GM10847 (cell line): Measurements from ENCODE around the gene E4F1.

Experiments
- POLR2A ChIP-seq: IDR thresholded peaks from 2 replicates; pipeline ENCODE4 v1.6.1; 2011; ENCODE audit not compliant: insufficient read length; ENCODE audit errors: extremely low read depth

The E4F1 gene, protein sequence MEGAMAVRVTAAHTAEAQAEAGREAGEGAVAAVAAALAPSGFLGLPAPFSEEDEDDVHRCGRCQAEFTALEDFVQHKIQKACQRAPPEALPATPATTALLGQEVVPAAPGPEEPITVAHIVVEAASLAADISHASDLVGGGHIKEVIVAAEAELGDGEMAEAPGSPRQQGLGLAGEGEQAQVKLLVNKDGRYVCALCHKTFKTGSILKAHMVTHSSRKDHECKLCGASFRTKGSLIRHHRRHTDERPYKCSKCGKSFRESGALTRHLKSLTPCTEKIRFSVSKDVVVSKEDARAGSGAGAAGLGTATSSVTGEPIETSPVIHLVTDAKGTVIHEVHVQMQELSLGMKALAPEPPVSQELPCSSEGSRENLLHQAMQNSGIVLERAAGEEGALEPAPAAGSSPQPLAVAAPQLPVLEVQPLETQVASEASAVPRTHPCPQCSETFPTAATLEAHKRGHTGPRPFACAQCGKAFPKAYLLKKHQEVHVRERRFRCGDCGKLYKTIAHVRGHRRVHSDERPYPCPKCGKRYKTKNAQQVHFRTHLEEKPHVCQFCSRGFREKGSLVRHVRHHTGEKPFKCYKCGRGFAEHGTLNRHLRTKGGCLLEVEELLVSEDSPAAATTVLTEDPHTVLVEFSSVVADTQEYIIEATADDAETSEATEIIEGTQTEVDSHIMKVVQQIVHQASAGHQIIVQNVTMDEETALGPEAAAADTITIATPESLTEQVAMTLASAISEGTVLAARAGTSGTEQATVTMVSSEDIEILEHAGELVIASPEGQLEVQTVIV

DNA sequence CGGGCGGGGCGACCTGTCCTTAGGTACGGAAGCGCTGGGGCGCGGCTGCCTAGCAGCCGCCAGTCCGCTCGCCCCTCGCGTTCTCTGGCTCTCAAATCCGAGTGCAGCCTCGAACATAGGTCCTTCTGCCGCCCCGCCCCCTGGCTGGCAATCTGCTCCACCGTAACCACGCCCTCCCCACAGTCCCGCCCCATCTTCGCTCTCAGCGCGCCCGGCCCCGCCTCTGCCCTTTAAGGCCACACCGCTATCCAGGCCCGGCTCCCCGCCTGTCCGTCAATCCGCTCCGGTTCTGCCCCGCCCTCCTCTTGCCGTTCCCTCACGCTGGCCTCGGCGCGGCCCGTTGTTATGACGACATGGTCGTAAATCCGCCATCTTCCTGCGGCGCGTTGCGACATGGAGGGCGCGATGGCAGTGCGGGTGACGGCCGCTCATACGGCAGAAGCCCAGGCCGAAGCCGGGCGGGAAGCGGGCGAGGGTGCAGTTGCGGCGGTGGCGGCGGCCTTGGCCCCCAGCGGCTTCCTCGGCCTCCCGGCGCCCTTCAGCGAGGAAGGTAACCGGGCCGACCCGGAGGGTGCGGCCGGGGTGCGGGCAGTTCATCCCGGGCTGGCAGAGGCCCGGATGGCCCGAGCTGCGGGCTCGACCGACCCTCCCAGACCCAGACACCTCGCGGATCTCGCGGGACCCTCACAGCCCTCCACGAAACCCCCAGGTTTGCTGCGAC is at the start of gene E4F1:
Gene E4F1 (plus strand): TSS at position 371 of the 721 bp plus-strand sequence. CDS start 23 bp downstream, at position 394.
- TF ChIP-seq POLR2A = peak; percentile 97

DNA sequence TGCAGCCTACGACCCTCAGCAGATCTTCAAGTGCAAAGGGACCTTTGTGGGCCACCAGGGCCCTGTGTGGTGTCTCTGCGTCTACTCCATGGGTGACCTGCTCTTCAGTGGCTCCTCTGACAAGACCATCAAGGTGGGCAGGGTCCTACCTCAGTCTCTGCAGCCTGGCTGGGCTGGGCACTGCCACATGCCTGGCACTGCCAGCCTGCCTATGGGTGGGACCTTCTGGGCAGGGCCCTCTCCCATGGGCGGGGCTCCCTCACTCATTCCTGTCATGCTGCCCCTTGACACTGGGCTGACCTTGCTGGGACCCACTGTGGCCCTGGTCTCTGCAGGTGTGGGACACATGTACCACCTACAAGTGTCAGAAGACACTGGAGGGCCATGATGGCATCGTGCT is 49.5 kb upstream of the E4F1 start:
- no peak for TF ChIP-seq POLR2A

DNA sequence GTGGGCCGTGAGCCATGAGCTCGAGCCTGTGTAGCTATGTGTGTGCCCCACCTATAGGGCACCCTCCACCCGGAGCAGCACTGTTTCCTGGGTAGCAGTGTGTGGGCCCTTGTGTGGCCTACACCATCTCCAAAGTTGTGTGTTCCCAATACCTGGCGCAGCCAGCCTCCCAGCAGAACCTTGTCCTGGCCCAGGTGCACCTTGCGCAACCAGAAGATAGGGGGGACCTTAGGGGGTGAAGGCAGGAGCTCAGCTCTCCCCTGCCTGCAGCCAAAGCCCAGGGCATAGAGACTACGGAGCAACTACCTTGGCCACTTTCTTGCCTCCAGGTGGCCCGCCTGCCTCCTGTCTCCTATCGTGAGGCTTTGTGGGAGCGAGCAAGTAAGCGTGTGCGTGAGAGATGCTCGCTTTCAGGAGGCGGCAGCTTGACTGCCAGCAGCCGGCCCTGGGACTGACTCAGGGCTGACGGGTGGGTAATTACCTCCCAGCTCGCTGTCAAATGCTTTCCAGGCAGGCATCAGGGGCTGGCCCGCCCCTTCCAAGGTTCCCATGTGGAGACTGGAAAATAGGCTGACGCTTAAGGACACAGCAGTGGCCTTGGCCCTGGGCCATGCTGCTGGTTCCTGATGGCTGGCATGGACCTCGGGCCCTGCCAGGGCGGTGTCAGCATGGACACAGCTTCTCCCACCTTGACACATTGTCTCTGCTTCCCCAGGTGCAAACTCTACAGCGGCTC is 48.8 kb upstream of the E4F1 start:
- no peak for TF ChIP-seq POLR2A

DNA sequence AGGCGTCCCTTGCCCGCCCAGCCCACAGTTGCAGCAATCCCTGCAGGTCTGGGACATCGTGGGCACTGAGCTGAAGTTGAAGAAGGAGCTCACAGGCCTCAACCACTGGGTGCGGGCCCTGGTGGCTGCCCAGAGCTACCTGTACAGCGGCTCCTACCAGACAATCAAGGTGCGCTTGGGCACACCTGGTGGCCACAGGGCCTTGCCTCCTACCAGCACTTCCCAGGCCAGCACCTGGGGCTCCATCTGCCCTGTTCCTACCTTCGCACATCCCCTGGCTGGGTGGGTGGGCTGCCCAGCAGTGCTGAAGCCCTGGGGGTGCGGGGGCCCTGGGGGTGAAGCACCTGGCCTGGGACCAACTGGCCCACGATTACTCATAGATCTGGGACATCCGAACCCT is 47.9 kb upstream of the E4F1 start:
- TF ChIP-seq POLR2A = no peak

DNA sequence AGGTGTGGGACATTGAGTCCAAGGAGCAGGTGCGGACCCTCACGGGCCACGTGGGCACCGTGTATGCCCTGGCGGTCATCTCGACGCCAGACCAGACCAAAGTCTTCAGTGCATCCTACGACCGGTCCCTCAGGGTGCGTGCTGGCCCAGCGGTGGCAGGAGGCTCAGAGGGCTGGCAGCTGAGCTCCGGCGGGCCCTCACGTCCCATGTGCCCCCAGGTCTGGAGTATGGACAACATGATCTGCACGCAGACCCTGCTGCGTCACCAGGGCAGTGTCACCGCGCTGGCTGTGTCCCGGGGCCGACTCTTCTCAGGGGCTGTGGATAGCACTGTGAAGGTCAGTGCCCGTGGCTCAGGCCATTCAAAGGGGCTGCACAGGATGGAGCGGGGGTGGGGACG is 47.3 kb upstream of the E4F1 start:
- TF ChIP-seq POLR2A = no peak

DNA sequence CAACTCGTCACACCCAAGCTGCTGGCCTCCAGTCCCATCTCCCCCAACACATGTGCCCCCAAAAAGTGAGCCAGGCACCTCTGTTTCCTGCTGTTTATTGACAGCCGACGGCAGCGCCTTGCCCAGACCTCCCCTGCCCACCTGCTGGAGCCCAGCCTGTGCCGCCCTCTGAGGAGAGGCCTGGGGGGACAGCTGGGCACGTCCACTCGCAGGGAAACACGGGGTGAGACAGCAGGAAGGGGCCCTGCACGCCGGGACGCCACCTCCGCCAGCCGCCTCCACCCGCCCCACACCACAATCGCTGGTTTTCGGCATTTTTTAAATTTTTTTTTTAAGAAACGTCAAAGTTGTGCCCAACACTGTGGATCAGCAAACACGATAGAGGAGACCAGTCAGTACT is 46.3 kb upstream of the E4F1 start:
- TF ChIP-seq POLR2A = no peak

DNA sequence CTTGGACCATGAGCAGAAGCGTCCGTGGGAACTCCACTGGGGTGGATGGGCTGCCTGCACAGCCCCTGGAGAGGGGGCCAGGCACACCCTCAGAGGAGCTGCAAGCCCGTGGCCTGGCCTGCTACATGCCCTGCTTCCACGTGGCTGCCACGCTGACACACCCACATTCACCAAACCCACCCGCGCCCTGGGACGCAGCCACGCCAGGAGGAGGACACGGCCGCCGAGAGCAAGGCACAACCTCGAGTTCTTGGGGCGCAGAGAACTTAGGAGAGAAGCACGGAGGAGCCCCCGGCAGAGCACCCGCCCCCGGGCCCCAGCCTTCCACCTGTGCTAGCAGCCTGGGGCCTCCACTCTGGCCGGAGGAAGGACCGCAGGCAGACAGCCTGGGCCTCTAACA is 45.8 kb upstream of the E4F1 start:
- no peak for TF ChIP-seq POLR2A

DNA sequence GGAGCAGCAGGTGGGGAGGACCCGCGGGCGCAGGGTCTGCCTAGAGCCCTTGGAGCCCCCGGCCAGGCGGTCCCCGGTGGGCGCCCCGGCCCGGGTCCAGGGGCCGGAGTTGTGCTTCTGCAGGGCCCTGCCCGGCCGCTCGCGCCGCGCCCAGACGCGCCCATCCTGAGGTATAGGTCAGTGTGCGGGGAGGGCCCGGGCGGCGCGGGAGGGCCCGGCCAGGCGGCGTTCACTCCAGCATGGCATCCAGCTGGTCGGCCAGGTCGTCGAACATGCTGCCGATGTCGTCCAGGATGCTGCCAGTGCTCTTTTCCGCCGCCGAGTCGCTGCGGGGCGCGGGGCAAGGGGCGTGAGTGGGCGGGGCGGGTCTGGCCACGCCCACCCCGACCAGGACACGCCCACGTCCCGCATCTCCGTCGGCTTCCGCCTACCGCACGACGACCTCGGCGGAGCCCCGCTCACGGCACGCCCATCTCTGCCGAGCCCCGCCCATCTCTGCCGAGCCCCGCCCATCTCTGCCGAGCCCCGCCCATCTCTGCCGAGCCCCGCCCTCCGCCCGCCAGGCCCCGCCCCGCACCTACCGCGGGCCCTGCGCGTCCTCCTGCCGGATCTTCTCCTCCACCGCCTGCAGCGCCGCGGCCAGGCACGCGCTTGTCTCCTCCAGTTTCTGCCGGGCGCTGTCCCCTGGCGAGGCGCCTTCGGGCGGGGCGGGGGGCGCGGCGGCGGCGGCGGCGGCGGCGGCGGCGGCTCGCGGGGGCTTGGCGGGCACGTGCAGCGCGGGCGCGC is 44.9 kb upstream of the E4F1 start:
- no peak for TF ChIP-seq POLR2A

DNA sequence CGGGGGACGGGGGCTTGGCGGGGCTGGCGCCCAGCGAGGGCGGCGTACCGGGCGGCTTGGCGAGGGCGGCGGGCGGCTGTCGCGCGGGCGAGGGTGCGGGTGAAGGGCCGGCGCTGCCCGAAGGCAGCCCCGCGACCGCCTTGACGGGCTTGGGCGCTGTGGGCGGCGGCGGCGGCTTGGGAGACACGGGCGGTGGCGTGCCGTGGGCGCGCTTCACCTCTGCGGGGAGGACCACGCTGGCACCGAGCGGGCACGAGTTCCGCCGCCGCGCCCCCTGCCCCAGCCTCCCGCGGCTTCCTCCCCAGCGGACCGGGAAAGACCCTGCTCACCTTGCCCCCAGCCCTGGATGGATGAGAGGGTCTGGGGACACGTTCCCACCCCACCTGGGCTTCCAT is 44.3 kb upstream of the E4F1 start:
- no peak for TF ChIP-seq POLR2A

DNA sequence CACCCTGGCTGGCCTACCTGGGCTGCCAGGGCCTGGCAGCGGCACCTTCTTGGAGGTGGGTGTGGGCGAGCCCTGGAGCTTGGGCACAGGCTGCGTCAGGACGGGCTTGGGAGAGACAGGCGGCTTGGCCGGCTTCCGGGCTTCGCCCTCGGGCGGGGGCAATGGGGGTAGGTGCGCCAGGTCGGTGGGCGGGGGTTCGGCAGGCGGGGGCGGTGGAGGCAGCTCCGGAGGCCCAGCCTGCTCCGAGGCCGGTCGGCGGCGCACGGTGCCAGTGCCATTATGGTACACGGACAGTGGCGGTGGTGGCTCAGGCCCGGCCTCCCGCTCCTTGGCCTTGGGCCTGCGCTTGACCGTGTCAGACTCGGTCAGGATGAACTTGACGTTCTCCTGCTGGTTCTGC is 43.8 kb upstream of the E4F1 start:
- no peak for TF ChIP-seq POLR2A

DNA sequence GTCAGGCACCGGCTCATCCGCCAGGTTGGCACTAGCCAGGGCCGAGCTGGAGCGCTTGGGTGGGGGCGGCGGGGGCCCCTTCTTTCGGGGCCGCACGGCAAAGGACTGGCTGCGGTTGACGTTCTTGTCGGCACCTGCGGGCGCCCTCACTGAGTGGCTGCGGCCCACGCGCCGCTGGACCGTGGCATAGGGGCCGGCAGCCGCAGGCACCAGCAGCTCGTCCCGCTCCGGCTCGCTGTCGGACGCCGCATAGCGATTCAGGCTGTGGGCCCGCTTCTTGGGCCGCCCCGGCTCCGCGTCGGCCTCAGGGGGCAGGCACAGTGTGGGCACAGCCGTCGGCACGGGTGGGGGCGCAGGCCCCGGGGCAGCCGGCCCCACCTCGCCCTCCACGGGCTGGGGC is 42.9 kb upstream of the E4F1 start:
- TF ChIP-seq POLR2A = no peak

DNA sequence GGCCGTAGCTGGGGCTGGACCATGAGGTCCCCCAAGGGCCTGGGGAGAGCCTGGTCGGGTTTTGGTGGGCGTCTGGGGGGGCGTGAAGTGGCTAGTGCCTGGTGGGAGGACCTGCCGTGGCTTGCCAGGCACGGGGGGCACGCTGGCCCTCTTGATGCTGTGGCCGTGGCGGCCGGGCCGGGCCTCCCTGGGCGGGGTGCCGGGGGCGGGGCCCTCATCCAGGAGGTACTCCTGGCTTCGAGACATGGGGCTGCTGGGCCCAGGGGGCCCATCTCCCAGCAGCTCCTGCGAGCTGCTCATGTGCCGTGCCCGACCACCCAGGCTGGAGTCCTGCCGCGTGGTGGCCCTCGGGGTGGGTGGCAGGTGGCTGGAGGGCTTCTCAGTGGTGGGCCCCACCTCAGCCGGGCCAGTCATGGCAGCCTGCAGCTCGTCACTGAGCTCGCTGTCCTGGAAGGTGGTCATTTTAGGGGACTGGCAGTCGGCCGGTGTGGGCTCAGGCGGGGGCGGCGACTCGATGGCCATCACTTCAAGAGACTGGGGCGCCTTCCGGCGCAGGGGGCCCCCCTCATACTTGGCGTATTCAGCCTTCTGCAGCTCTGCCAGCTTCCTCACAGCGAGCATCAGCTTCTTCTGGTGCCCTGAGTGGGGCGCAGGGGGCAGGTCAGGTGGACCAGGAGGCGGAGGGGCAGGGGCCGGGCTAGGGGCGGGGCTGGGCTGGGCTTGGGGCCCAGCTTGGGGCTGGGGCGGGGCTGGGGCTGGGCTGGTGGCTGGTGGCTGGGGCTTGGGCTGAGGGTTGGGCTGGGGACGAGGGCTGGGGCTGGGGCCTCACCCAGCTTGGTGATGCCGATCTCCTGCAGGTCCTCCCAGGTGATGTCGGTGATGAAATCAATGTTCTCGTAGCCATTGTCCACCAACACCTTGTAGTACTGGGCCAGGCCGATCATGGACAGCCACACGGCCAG is 42.1 kb upstream of the E4F1 start:
- TF ChIP-seq POLR2A = no peak

DNA sequence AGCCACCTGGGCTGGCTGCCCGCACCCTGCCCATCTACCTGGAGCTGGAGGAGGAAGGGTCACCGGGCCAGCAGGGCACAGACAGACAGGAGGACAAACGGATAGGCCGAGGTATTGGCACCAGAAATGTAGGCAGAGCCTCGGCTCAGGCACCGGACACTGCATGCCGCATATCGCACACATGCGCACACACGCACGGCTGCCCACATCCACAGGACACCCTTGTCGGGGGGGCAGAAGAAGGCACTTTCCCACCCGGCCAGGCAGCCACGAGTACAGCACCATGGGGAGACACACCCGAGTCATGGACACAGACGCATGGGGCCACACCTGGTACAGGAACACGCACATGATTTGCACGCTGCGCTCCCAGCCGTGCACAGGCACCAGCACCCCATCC is 41.4 kb upstream of the E4F1 start:
- no peak for TF ChIP-seq POLR2A

DNA sequence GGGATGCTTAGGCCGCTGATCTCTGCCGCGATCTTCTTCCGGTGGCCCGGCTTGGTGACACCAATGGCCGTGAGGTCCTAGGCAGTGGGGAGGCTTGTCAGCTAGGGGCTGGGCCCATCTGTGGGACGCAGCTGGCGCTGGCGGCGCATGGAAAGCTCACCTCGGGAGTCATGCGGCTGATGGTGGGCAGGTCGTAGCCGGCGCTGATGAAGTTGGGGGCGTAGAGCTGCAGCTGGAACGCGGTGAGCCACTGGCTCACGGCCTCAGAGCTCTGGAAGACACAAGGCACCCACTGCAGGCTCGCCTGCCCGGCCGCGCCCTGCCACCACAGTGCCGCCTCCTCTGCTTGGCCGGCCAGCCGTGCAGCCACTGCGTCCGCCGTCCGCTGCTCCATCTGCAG is 39.7 kb upstream of the E4F1 start:
- TF ChIP-seq POLR2A = no peak

DNA sequence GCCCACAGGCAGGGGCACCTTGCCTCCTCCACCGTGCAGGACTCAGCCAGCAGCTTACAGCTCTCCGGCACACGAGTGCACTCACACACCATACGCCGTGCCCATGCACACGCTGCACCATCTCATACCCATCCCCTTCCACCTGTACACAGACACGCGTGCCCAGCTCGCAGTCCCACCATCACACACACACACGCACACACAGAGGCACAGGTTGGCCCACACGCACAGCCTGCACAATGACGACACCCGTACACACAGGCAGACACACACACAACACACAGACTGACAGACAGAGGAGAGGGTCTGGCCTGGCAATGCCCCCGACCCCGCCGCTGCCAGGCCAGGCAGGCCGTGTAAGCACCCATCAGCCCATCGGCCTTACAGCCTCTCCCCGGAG is 39.0 kb upstream of the E4F1 start:
- no peak for TF ChIP-seq POLR2A
